GM12878 (cell line): Measurements from ENCODE around the gene GSTM4. TPM values are rescaled to one million over a fixed set of nuclear protein-coding genes. Genes with fewer than 3 reads are reported as not detected.

Experiments used
- ATAC-seq: fragments of 200-7000 bp; cut with Tn5 transposase; 3 replicates; pipeline ENCODE4 v1.9.1; 2020; ENCODE audit warnings: mild to moderate bottlenecking, moderate library complexity
- BruUV-seq: library from RNA; stranded (reverse); fragments of 400-500 nt; replicated peaks from 2 replicates; lab custom pipeline; 2021; lab: Mats Ljungman, UMichigan
- CTCF ChIA-PET: fragments of 300-600 bp; sonication (Branson Sonifier 250); formaldehyde crosslinking; extraction: SDS; loops from one replicate; lab custom pipeline; 2021; ENCODE audit warnings: inconsistent platforms; lab: Yijun Ruan, JAX
- POLR2A ChIA-PET: fragments of 350-600 bp; formaldehyde crosslinking; extraction: SDS; loops from one replicate; lab custom pipeline; 2021; ENCODE audit warnings: inconsistent platforms; lab: Charles Lee
- RAD21 ChIA-PET: fragments of 300-600 bp; sonication (Branson Sonifier 250); formaldehyde crosslinking; loops from one replicate; lab custom pipeline; 2023; ENCODE audit warnings: antibody characterized with exemption; ENCODE audit not compliant: unreplicated experiment; lab: Charles Lee
- SMC1A ChIA-PET: fragments of 300-600 bp; sonication (Branson Sonifier 250); formaldehyde crosslinking; loops from one replicate; lab custom pipeline; 2023; ENCODE audit not compliant: unreplicated experiment, uncharacterized antibody; lab: Charles Lee
- DNase-seq: peaks from one replicate; pipeline ENCODE4 v3.0.0-alpha.2; 2011; ENCODE audit warnings: low read depth, low spot score
- FAIRE-seq: peaks from 3 replicates; lab custom pipeline; 2011; peaks lifted over from hg19 to GRCh38; lab: Jason Lieb, UNC
- H2AFZ ChIP-seq: 2 replicates; pipeline ENCODE4 v1.6.0; 2011; ENCODE audit warnings: low read depth, low read length, control low read depth; ENCODE audit not compliant: control insufficient read depth
- H3K27ac ChIP-seq: 2 replicates; pipeline ENCODE4 v1.5.1; 2011; ENCODE audit warnings: control low read depth; ENCODE audit not compliant: control insufficient read depth, insufficient read depth
- H3K27me3 ChIP-seq, 2 experiments: replicated peaks in 1 of 2; 2 replicates each; pipeline versions ENCODE4 v1.6.0 to v1.6.1; 2011; ENCODE audit warnings: low read length in 1 of 2; ENCODE audit not compliant: control insufficient read depth in 2 of 2, insufficient read depth in 2 of 2
- H3K36me3 ChIP-seq, 2 experiments: 2 replicates each; pipeline ENCODE4 v1.5.1; 2011; ENCODE audit warnings: low read length in 1 of 2; ENCODE audit not compliant: control insufficient read depth in 2 of 2, insufficient read depth in 2 of 2
- H3K4me1 ChIP-seq: 2 replicates; pipeline ENCODE4 v1.6.1; 2011; ENCODE audit warnings: mild to moderate bottlenecking, low read length, moderate library complexity, mixed read lengths; ENCODE audit not compliant: control insufficient read depth, insufficient read depth
- H3K4me2 ChIP-seq: 2 replicates; pipeline ENCODE4 v1.6.0; 2011; ENCODE audit warnings: control low read depth; ENCODE audit not compliant: control insufficient read depth, insufficient read depth
- H3K4me3 ChIP-seq: fragments of 200-600 bp; sonication (generic); 2 replicates; pipeline ENCODE4 v1.5.1; 2016
- H3K79me2 ChIP-seq: 2 replicates; pipeline ENCODE4 v1.6.0; 2011; ENCODE audit warnings: low read length; ENCODE audit not compliant: control insufficient read depth, insufficient read depth
- H3K9ac ChIP-seq: 2 replicates; pipeline ENCODE4 v1.8.0; 2011; ENCODE audit warnings: low read length, control low read depth, mixed read lengths; ENCODE audit not compliant: control insufficient read depth, insufficient read depth
- H3K9me3 ChIP-seq: replicated peaks from 3 replicates; pipeline ENCODE4 v1.5.1; 2011; ENCODE audit warnings: mild to moderate bottlenecking, low read length; ENCODE audit not compliant: control insufficient read depth, insufficient read depth
- H4K20me1 ChIP-seq: 2 replicates; pipeline ENCODE4 v1.6.0; 2011; ENCODE audit not compliant: control insufficient read depth, insufficient read depth
- FOXK2 ChIP-seq: fragments of 450-650 bp; IDR thresholded peaks from 2 replicates; pipeline ENCODE4 v1.6.1; 2017; ENCODE audit warnings: mild to moderate bottlenecking, moderate library complexity
- HDAC6 ChIP-seq: fragments of 200-600 bp; sonication (generic); IDR thresholded peaks from one replicate; pipeline ENCODE4 v1.8.0; 2017; ENCODE audit warnings: antibody characterized with exemption; ENCODE audit not compliant: unreplicated experiment
- KDM1A ChIP-seq: fragments of 200-600 bp; sonication (generic); IDR thresholded peaks from 2 replicates; pipeline ENCODE4 v1.6.1; 2016; ENCODE audit warnings: borderline replicate concordance
- NRF1 ChIP-seq: conservative IDR thresholded peaks from 2 replicates; pipeline ENCODE4 v1.6.1; 2011; ENCODE audit warnings: mild to moderate bottlenecking, low read depth, low read length, improper control_type of control experiment
- RFX5 ChIP-seq: IDR thresholded peaks from 2 replicates; pipeline ENCODE4 v1.6.1; 2011; ENCODE audit warnings: low read depth, low read length, improper control_type of control experiment
- RUNX3 ChIP-seq: IDR thresholded peaks from 2 replicates; pipeline ENCODE4 v1.6.1; 2012; ENCODE audit warnings: low read length, inconsistent platforms
- SMARCA5 ChIP-seq: fragments of 450-650 bp; IDR thresholded peaks from 2 replicates; pipeline ENCODE4 v1.6.1; 2017; ENCODE audit warnings: mild to moderate bottlenecking
- SRF ChIP-seq, 2 experiments: IDR thresholded peaks; 2 replicates each; pipeline ENCODE4 v1.6.1; 2011; ENCODE audit warnings: low read depth in 2 of 2, low read length in 2 of 2, mild to moderate bottlenecking in 1 of 2, moderate library complexity in 1 of 2
- STAT1 ChIP-seq: fragments of 450-650 bp; conservative IDR thresholded peaks from 2 replicates; pipeline ENCODE4 v1.6.1; 2014; ENCODE audit warnings: antibody characterized with exemption, mild to moderate bottlenecking
- TCF3 ChIP-seq: IDR thresholded peaks from 2 replicates; pipeline ENCODE4 v1.6.1; 2012; ENCODE audit warnings: low read depth, mild to moderate bottlenecking, low read length, borderline replicate concordance; ENCODE audit not compliant: insufficient read depth
- YBX1 ChIP-seq: fragments of 450-650 bp; IDR thresholded peaks from 2 replicates; pipeline ENCODE4 v1.6.1; 2016; ENCODE audit warnings: antibody characterized with exemption
- ZNF274 ChIP-seq: IDR thresholded peaks from one replicate; pipeline ENCODE4 v1.8.0; 2011; ENCODE audit not compliant: insufficient read length, insufficient read depth
- whole genome bisulfite sequencing: methylation state at CpG from one replicate; pipeline ENCODE4 v1.1.6; 2016; ENCODE audit warnings: low lambda C conversion rate; ENCODE audit not compliant: insufficient replicate concordance, insufficient coverage; ENCODE audit errors: missing lambda C conversion rate; 5-methylcytosine and 5-hydroxymethylcytosine counted together
- in situ Hi-C: fragments of 300-500 bp; cut with MboI; formaldehyde crosslinking; loops from 9 replicates; pipeline ENCODE4 v1.14.3; 2018; ENCODE audit warnings: mixed read lengths
- intact Hi-C: fragments of 100-400 bp; cut with micrococcal nuclease; formaldehyde crosslinking; loops from one replicate; pipeline ENCODE4 v1.14.2; 2022; ENCODE audit not compliant: unreplicated experiment
- polyA plus RNA-seq, 11 experiments: library from polyadenylated mRNA; depleted of rRNA in 4 of 11; unstranded in 6 of 11; stranded (reverse) in 5 of 11; fragments of >200 nt; fragmentation: Nextera tagmentation in 4 of 11; fragmentation: Illumina TruSeq in 1 of 11; extraction: Ambion mirVana in 4 of 11; extraction: Trizol in 1 of 11; gene quantifications; 1 replicate in 1 of 11; 2 replicates in 10 of 11; pipeline versions ENCODE4 v1.2.1 to v1.2.3, GENCODE V29; 2011 to 2016; ENCODE audit warnings: inconsistent platforms in 2 of 11, missing spikeins in 2 of 11, low read depth in 1 of 11
- total RNA-seq, 4 experiments: library from RNA; depleted of rRNA in 3 of 4; stranded (reverse); fragments of >200 nt in 3 of 4; fragmentation: Illumina TruSeq in 1 of 4; extraction: Trizol in 1 of 4; gene quantifications; 2 replicates each; pipeline versions ENCODE4 v1.2.1 to v1.2.3, GENCODE V29; 2013 to 2021
- TF ChIP-seq, protein P1 (sequence below): IDR thresholded peaks from 2 replicates; pipeline ENCODE4 v1.6.1; 2011; ENCODE audit warnings: borderline replicate concordance, low read depth, mild to moderate bottlenecking, moderate library complexity, mixed read lengths, low read length; ENCODE audit not compliant: insufficient read depth; ENCODE audit errors: extremely low read length

Gene GSTM4
- total and polyA plus RNA-seq, 10 of the 15 experiments (the other 5 are each of a cell fraction or from before 2014, with no cell fraction given) = 14.3 to 37.2 (median 23.0) TPM

GRCh38 chr1:109620401-109620791, 35.5 kb upstream of the GSTM4 start:
- Histone ChIP-seq H3K36me3 (no peaks in the 10 kb centered on the region; a peak in 2 of 4 replicates), H3K9me3 (no peaks in the 10 kb centered on the region), H3K79me2 (peaks cover 51% of the 10 kb centered on the region), H3K27ac (peak overlapping the region; percentile 72), H3K4me3 (peak overlapping the region; percentile 85), H3K4me2 (peak overlapping the region; percentile 89), H2AFZ (peak overlapping the region; percentile 83), H3K4me1 (peaks cover 42% of the 10 kb centered on the region), H4K20me1 (no peaks in the 10 kb centered on the region), H3K27me3 (no peaks in the 10 kb centered on the region), H3K9ac (peak overlapping the region; percentile 86)
- FAIRE-seq (no peak), ATAC-seq (no peak), DNase-seq (no peak)
- in situ Hi-C loops = loop anchor here (5.0 kb wide), 2 partner anchors 73 to 133 kb away; partner anchors contain the start of gene GNAI3
- ChIA-PET SMC1A (interaction anchor here (0.7 to 2.7 kb wide), 5 partner anchors 10 to 74 kb away, joined by 3 to 18 read pairs (median 6); partner anchors contain the start of gene GNAI3), CTCF (interaction anchor here (0.6 to 2.4 kb wide), 14 partner anchors 9 to 409 kb away, joined by 3 to 16 read pairs (median 5); partner anchors contain the start of genes AHCYL1, GNAI3 and SARS1), POLR2A (interaction anchor here (0.8 to 3.4 kb wide), 4 partner anchors 19 to 138 kb away, joined by 3 to 34 read pairs (median 8); partner anchors contain the start of gene GNAI3), RAD21 (interaction anchor here (0.6 to 2.3 kb wide), 7 partner anchors 10 to 410 kb away, joined by 3 to 10 read pairs (median 3); no protein-coding TSS in a partner anchor)
- intact Hi-C loops = loop anchor here (5.0 kb wide), 1 partner anchor 128 kb away; the partner anchor contains the start of gene CYB561D1
- TF ChIP-seq RUNX3 (no peak), HDAC6 (no peak), NRF1 (no peak), KDM1A (no peak), SRF (IDR thresholded peaks at IDR 0.05; ENCODE audit: low read depth in 2 of 2, low read length in 2 of 2) (no peak), YBX1 (no peak), ZNF274 (no peak), RFX5 (no peak), SMARCA5 (no peak), FOXK2 (no peak), STAT1 (no peak), TCF3 (no peak)
- TF ChIP-seq, protein P1, sequence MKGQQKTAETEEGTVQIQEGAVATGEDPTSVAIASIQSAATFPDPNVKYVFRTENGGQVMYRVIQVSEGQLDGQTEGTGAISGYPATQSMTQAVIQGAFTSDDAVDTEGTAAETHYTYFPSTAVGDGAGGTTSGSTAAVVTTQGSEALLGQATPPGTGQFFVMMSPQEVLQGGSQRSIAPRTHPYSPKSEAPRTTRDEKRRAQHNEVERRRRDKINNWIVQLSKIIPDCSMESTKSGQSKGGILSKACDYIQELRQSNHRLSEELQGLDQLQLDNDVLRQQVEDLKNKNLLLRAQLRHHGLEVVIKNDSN = no peak
- no TSS peak for BruUV-seq
- 0% methylated on average over 8 of the region's 9 CpGs for WGBS
